HepG2 (cell line): ENCODE data around the gene ADRA2A. TPM values are rescaled to one million over a fixed set of nuclear protein-coding genes. Genes with fewer than 3 reads are reported as not detected.

ENCODE experiments used
- ATAC-seq: fragments of 200-7000 bp; cut with Tn5 transposase; 3 replicates; pipeline ENCODE4 v1.9.1; 2020; ENCODE audit warnings: mild to moderate bottlenecking, moderate library complexity
- BruUV-seq: library from RNA; stranded (reverse); fragments of 400-500 nt; replicated peaks from 2 replicates; lab custom pipeline; 2021; lab: Mats Ljungman, UMichigan
- CTCF ChIA-PET: fragments of 300-600 bp; formaldehyde crosslinking; extraction: SDS; loops from one replicate; lab custom pipeline; 2021; ENCODE audit warnings: low total read pairs, inconsistent platforms, low intra/inter-chr PET ratio; lab: Yijun Ruan, JAX
- POLR2A ChIA-PET: fragments of 350-600 bp; sonication (Branson Sonifier 250); formaldehyde crosslinking; loops from one replicate; lab custom pipeline; 2020; ENCODE audit warnings: antibody characterized with exemption, inconsistent platforms; lab: Yijun Ruan, JAX
- DNase-seq: peaks from one replicate; pipeline ENCODE4 v3.0.0-alpha.2; 2015; ENCODE audit warnings: low spot score
- FAIRE-seq: peaks from 3 replicates; lab custom pipeline; 2011; peaks lifted over from hg19 to GRCh38; lab: Jason Lieb, UNC
- H2AFZ ChIP-seq: one replicate; pipeline ENCODE4 v1.6.1; 2011; ENCODE audit warnings: low read length, inconsistent platforms
- H3K27ac ChIP-seq: fragments of 300-600 bp; 3 replicates; pipeline ENCODE4 v1.8.0; 2011; ENCODE audit warnings: mixed run types, mild to moderate bottlenecking, mixed read lengths, low read length, inconsistent platforms; ENCODE audit not compliant: insufficient read depth; ENCODE audit errors: extremely low read length
- H3K27me3 ChIP-seq, 2 experiments: fragments of 200-600 bp in 1 of 2; 2 replicates in 1 of 2; 3 replicates in 1 of 2; pipeline versions ENCODE4 v1.6.0 to v1.8.0; 2011; ENCODE audit warnings: low read length in 2 of 2, mild to moderate bottlenecking in 2 of 2, moderate library complexity in 2 of 2, inconsistent platforms in 1 of 2; ENCODE audit not compliant: insufficient read depth in 2 of 2, control insufficient read depth in 1 of 2
- H3K36me3 ChIP-seq, 2 experiments: fragments of 200-600 bp in 1 of 2; replicated peaks in 1 of 2; 2 replicates in 1 of 2; 3 replicates in 1 of 2; pipeline versions ENCODE4 v1.5.1 to v1.8.0; 2011; ENCODE audit warnings: low read length in 2 of 2, inconsistent platforms in 1 of 2; ENCODE audit not compliant: insufficient read depth in 2 of 2, control insufficient read depth in 1 of 2
- H3K4me1 ChIP-seq: 2 replicates; pipeline ENCODE4 v1.5.1; 2012; ENCODE audit warnings: low read length, inconsistent platforms; ENCODE audit not compliant: insufficient read depth
- H3K4me2 ChIP-seq: 2 replicates; pipeline ENCODE4 v1.6.0; 2011; ENCODE audit warnings: low read depth, low read length, inconsistent platforms
- H3K4me3 ChIP-seq, 3 experiments: fragments of 200-600 bp in 1 of 3; sonication (generic), shearing (Covaris generic) in 1 of 3; replicated peaks in 1 of 3; 2 replicates each; pipeline ENCODE4 v1.5.1; 2011 to 2016; ENCODE audit warnings: low read length in 3 of 3, inconsistent platforms in 2 of 3, low read depth in 2 of 3, mild to moderate bottlenecking in 2 of 3, control low read depth in 1 of 3, mixed read lengths in 1 of 3; ENCODE audit not compliant: insufficient read depth in 1 of 3
- H3K79me2 ChIP-seq: one replicate; pipeline ENCODE4 v1.6.1; 2011; ENCODE audit warnings: low read length, inconsistent platforms; ENCODE audit not compliant: insufficient read depth
- H3K9ac ChIP-seq: 2 replicates; pipeline ENCODE4 v1.6.0; 2011; ENCODE audit warnings: mild to moderate bottlenecking, low read depth, low read length, inconsistent platforms; ENCODE audit not compliant: insufficient read depth
- H3K9me3 ChIP-seq: 2 replicates; pipeline ENCODE4 v1.5.1; 2012; ENCODE audit warnings: mild to moderate bottlenecking, low read length
- H4K20me1 ChIP-seq: 2 replicates; pipeline ENCODE4 v1.6.0; 2011; ENCODE audit warnings: inconsistent platforms, mild to moderate bottlenecking, low read length, moderate library complexity; ENCODE audit not compliant: insufficient read depth
- CTCF ChIP-seq: sonication (generic); formaldehyde crosslinking; IDR thresholded peaks from 2 replicates; pipeline ENCODE4 v1.5.0; 2020; ENCODE audit warnings: mild to moderate bottlenecking, missing genetic modification reagents, moderate library complexity
- HOXA7 ChIP-seq: sonication (generic); formaldehyde crosslinking; IDR thresholded peaks from 2 replicates; pipeline ENCODE4 v1.8.1; 2022; ENCODE audit warnings: mild to moderate bottlenecking, missing genetic modification reagents, moderate library complexity
- KLF15 ChIP-seq: sonication (generic); formaldehyde crosslinking; IDR thresholded peaks from 2 replicates; pipeline ENCODE4 v1.8.1; 2023; ENCODE audit warnings: borderline replicate concordance, mild to moderate bottlenecking, inconsistent platforms, missing genetic modification reagents, mixed read lengths
- MATR3 ChIP-seq: sonication (generic); formaldehyde crosslinking; IDR thresholded peaks from 2 replicates; pipeline ENCODE4 v1.4.0; 2020; ENCODE audit warnings: missing genetic modification reagents
- PCBP1 ChIP-seq: fragments of 200-400 bp; formaldehyde crosslinking; IDR thresholded peaks from 2 replicates; pipeline ENCODE4 v1.6.1; 2017; ENCODE audit warnings: mild to moderate bottlenecking, low read depth, low read length, borderline replicate concordance
- RCOR2 ChIP-seq: IDR thresholded peaks from 2 replicates; pipeline ENCODE4 v1.6.1; 2016; ENCODE audit warnings: missing biosample characterization, missing genetic modification reagents
- SRSF9 ChIP-seq: fragments of 200-400 bp; formaldehyde crosslinking; IDR thresholded peaks from 2 replicates; pipeline ENCODE4 v1.6.1; 2018; ENCODE audit warnings: borderline replicate concordance, mild to moderate bottlenecking, low read depth, low read length; ENCODE audit not compliant: insufficient read depth, poor library complexity, severe bottlenecking
- TMF1 ChIP-seq: sonication (generic); formaldehyde crosslinking; IDR thresholded peaks from 2 replicates; pipeline ENCODE4 v1.8.1; 2022; ENCODE audit warnings: low read depth, missing genetic modification reagents
- ZKSCAN8 ChIP-seq: IDR thresholded peaks from 2 replicates; pipeline ENCODE4 v1.6.1; 2016; ENCODE audit warnings: borderline replicate concordance, missing genetic modification reagents, missing compliant biosample characterization
- ZNF20 ChIP-seq: sonication (generic); formaldehyde crosslinking; IDR thresholded peaks from 2 replicates; pipeline ENCODE4 v1.4.0; 2020; ENCODE audit warnings: mild to moderate bottlenecking, moderate library complexity, missing genetic modification reagents
- ZNF331 ChIP-seq: sonication (generic); formaldehyde crosslinking; IDR thresholded peaks from 2 replicates; pipeline ENCODE4 v1.4.0; 2020; ENCODE audit warnings: missing genetic modification reagents
- ZNF460 ChIP-seq: sonication (generic); formaldehyde crosslinking; IDR thresholded peaks from 2 replicates; pipeline ENCODE4 v1.5.1; 2020; ENCODE audit warnings: missing genetic modification reagents, mild to moderate bottlenecking, borderline replicate concordance
- ZNF562 ChIP-seq: sonication (generic); formaldehyde crosslinking; IDR thresholded peaks from 2 replicates; pipeline ENCODE4 v1.8.0; 2022; ENCODE audit warnings: missing genetic modification reagents, borderline replicate concordance
- ZNF713 ChIP-seq: sonication (generic); formaldehyde crosslinking; IDR thresholded peaks from 2 replicates; pipeline ENCODE4 v1.4.0; 2020; ENCODE audit warnings: mild to moderate bottlenecking, missing genetic modification reagents
- WGBS: methylation state at CpG from one replicate; pipeline ENCODE4 v1.1.6; 2017; ENCODE audit warnings: low lambda C conversion rate; 5-methylcytosine and 5-hydroxymethylcytosine counted together
- in situ Hi-C: cut with HindIII; loops from 2 replicates; pipeline ENCODE4 v1.10.0; 2017; ENCODE audit warnings: low pct_unique_long_range_greater_than_20kb; ENCODE audit not compliant: extremely low pct_ligation_motif_present
- intact Hi-C: fragments of 100-400 bp; cut with micrococcal nuclease; formaldehyde crosslinking; loops from one replicate; pipeline ENCODE4 v1.10.0; 2022; ENCODE audit not compliant: unreplicated experiment
- polyA plus RNA-seq, 8 experiments: library from polyadenylated mRNA; depleted of rRNA in 3 of 8; stranded (reverse) in 7 of 8; unstranded in 1 of 8; fragments of >200 nt; fragmentation: Illumina TruSeq in 4 of 8; extraction: Trizol in 4 of 8; gene quantifications; 2 replicates each; pipeline versions ENCODE4 v1.2.1 to v1.2.3, GENCODE V29; 2011 to 2016; ENCODE audit warnings: low read depth in 4 of 8, missing spikeins in 1 of 8, mixed read lengths in 1 of 8; ENCODE audit not compliant: insufficient read depth in 1 of 8
- total RNA-seq, 5 experiments: library from RNA; depleted of rRNA; stranded (reverse); fragments of >200 nt; fragmentation: Illumina TruSeq; extraction: Trizol; gene quantifications; 2 replicates each; pipeline ENCODE4 v1.2.3, GENCODE V29; 2016; ENCODE audit warnings: low read depth in 1 of 5
- TF ChIP-seq, protein P1 (sequence below): sonication (generic); formaldehyde crosslinking; conservative IDR thresholded peaks from 2 replicates; pipeline ENCODE4 v1.5.0; 2020; ENCODE audit warnings: missing genetic modification reagents

Gene ADRA2A
- total and polyA plus RNA-seq, 2 of the 13 experiments (the other 11 are each of a cell fraction or from before 2014, with no cell fraction given) = 0.01 TPM; not detected in 1

DNA sequence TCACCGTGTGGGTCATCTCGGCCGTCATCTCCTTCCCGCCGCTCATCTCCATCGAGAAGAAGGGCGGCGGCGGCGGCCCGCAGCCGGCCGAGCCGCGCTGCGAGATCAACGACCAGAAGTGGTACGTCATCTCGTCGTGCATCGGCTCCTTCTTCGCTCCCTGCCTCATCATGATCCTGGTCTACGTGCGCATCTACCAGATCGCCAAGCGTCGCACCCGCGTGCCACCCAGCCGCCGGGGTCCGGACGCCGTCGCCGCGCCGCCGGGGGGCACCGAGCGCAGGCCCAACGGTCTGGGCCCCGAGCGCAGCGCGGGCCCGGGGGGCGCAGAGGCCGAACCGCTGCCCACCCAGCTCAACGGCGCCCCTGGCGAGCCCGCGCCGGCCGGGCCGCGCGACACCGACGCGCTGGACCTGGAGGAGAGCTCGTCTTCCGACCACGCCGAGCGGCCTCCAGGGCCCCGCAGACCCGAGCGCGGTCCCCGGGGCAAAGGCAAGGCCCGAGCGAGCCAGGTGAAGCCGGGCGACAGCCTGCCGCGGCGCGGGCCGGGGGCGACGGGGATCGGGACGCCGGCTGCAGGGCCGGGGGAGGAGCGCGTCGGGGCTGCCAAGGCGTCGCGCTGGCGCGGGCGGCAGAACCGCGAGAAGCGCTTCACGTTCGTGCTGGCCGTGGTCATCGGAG, 1.8 kb downstream of the ADRA2A start:
- TF ChIP-seq PCBP1 = no peak
- no peak for TF ChIP-seq ZNF562
- no peak for TF ChIP-seq ZNF460 (CRISPR knock-in tag)
- TF ChIP-seq HOXA7 (CRISPR knock-in tag) = no peak
- no peak for TF ChIP-seq MATR3 (CRISPR knock-in tag)
- TF ChIP-seq ZNF20 (CRISPR knock-in tag) = no peak
- no peak for TF ChIP-seq RCOR2 (CRISPR knock-in tag)
- no peak for TF ChIP-seq KLF15
- Histone ChIP-seq H3K9ac (no peak overlapping the region), H4K20me1 (no peaks in the 10 kb centered on the region), H3K36me3 (no peaks in the 10 kb centered on the region), H3K4me2 (no peak overlapping the region), H3K79me2 (no peaks in the 10 kb centered on the region), H3K27me3 (peaks cover 7 to 23% of the 10 kb centered on the region in 2 experiments), H3K9me3 (no peaks in the 10 kb centered on the region), H3K27ac (no peak overlapping the region), H3K4me1 (no peaks in the 10 kb centered on the region), H2AFZ (no peak overlapping the region), H3K4me3 (no peak overlapping the region)
- intact Hi-C loops (no loop called here), in situ Hi-C loops (loop anchor here (25.0 kb wide), 1 partner anchor 1234 kb away; no protein-coding TSS in a partner anchor)
- CTCF ChIA-PET = no interaction called here
- POLR2A ChIA-PET = no interaction called here
- no peak for FAIRE-seq
- WGBS = 93% methylated on average over 76 of the region's 104 CpGs
- ATAC-seq = no peak
- DNase-seq = no peak
- no TSS peak for BruUV-seq

- Histone ChIP-seq H2AFZ (no peak overlapping the region), H4K20me1 (no peaks in the 10 kb centered on the region), H3K27me3 (peaks cover 7 to 23% of the 10 kb centered on the region in 2 experiments), H3K79me2 (no peaks in the 10 kb centered on the region), H3K27ac (no peak overlapping the region), H3K4me3 (no peak overlapping the region), H3K36me3 (no peaks in the 10 kb centered on the region), H3K9me3 (no peaks in the 10 kb centered on the region), H3K4me1 (no peaks in the 10 kb centered on the region), H3K4me2 (no peak overlapping the region), H3K9ac (no peak overlapping the region)
- CTCF ChIA-PET = no interaction called here
- in situ Hi-C loops (loop anchor here (25.0 kb wide), 1 partner anchor 1233 kb away; no protein-coding TSS in a partner anchor), intact Hi-C loops (no loop called here)
- no peak for ATAC-seq
- no TSS peak for BruUV-seq
- POLR2A ChIA-PET = no interaction called here
- FAIRE-seq = no peak
- no peak for DNase-seq
- 91% methylated on average over 25 of the region's 28 CpGs for WGBS
- TF ChIP-seq ZKSCAN8 (CRISPR knock-in tag) = no peak
- TF ChIP-seq ZNF331 = no peak
- no peak for TF ChIP-seq CTCF (CRISPR knock-in tag)
- TF ChIP-seq SRSF9 = no peak
- TF ChIP-seq, protein P1, sequence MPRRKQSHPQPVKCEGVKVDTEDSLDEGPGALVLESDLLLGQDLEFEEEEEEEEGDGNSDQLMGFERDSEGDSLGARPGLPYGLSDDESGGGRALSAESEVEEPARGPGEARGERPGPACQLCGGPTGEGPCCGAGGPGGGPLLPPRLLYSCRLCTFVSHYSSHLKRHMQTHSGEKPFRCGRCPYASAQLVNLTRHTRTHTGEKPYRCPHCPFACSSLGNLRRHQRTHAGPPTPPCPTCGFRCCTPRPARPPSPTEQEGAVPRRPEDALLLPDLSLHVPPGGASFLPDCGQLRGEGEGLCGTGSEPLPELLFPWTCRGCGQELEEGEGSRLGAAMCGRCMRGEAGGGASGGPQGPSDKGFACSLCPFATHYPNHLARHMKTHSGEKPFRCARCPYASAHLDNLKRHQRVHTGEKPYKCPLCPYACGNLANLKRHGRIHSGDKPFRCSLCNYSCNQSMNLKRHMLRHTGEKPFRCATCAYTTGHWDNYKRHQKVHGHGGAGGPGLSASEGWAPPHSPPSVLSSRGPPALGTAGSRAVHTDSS (CRISPR knock-in tag) = no peak
- TF ChIP-seq ZNF713 (CRISPR knock-in tag) = no peak
- no peak for TF ChIP-seq TMF1 (CRISPR knock-in tag)
Observed at GRCh38 chr10:111079241-111079760, 2.5 kb downstream of the ADRA2A start.
